ENCODE measurements around the gene PTPRZ1.

The PTPRZ1 gene

DNA sequence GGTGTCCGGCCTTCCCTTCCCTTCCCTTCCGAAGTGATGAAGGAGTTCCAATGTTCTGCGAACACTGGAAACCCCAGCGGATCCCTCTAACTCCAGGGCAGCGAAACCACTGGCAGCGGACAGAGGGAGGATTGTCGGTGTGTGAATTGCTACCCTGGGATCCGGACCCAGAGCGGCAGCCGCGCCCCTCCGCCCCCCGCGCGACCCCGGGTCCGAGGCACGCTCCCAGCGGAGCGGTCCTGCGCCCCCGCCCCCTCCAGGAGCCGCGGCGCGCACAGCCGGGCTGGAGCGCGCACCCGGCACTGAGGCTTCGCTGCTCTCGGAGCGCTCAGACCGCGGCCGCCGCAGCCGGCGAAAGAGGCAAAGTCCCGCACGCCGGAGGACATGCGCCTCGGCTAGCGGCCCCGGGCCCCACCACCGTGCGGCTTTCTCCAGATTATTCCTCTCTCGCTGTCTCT, at the start of gene PTPRZ1:
TSS of gene PTPRZ1 (plus strand) at position 331 of the 458 bp plus-strand sequence. CDS start 339 bp downstream, outside the sequence.
- no peak for DNase-seq

DNA sequence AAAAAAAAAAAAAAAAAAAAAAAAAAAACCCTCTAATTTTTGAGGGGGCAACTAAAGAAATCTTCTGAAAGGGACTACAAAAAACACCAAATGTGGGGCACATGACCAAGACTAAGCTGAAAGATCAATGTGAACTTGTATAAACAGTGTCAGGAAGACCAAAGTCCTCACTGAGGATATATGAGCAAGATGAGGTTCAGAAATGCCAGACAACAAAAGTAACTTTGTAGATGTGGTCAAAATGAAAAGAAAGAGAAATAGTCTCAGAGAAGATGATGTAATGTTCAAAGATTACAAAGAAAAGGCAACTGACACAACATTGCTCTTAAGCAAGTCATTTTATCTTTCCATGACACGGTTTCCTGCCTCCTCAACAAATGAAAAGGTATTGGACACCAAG, 48.7 kb upstream of the PTPRZ1 start:
- DNase-seq: no peak

DNA sequence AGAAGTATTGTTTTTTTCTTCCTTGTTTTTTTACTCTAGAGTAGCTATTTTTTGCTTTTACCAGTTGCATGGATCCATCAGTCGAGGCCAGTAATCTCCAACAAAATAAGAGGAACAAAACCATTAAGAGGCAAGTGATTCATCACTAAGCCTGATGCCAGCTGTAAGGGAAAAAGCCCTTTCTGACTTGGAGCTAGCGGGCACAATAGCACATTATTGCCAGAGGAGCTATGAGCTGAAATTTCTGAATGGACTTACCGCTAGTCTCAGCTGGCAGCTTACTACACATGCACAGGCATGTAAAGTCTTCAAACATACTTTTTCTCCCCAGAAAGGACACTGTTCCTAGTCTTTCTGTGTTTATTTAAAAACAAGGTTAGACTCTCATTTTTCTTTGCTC, 41.6 kb upstream of the PTPRZ1 start:
- DNase-seq: no peak

DNA sequence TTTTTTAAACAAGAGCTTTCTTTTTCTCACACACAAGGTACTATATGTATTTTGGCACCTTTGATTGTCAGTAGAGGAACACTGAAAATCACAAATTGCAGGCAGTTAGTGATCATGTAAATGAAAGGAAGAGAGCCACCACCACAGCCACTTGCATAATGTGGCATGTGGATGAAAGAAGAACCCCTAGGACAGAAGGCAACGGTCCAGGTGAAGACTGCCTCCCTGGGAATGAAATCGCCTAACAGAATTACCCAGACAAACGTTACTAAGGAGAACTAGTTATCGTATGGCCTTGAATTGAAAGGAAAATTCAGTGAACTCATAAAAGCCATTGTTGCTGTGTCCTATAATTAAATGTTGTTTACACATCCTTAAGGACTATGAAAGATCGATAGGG, 41.2 kb upstream of the PTPRZ1 start:
- DNase-seq: no peak

DNA sequence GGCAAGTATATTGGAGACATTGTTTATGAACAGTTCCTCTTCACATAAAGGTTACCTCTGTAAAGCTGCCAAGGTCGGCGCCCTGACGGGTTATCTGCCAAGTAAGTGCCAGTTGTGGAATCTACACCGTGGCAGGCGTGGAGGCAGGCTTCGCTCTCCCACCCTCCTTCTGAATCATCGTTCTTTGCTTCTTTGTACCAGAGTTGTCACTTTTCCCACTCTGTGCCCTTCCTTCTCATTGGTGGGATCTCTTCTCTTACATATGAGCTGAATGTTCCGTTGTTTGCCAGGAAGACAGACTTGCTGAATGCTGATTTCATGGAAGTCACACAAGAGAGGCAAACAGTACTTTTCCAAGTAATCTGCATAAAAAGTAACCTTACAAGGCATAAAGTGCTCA, 40.6 kb upstream of the PTPRZ1 start:
- DNase-seq: no peak

DNA sequence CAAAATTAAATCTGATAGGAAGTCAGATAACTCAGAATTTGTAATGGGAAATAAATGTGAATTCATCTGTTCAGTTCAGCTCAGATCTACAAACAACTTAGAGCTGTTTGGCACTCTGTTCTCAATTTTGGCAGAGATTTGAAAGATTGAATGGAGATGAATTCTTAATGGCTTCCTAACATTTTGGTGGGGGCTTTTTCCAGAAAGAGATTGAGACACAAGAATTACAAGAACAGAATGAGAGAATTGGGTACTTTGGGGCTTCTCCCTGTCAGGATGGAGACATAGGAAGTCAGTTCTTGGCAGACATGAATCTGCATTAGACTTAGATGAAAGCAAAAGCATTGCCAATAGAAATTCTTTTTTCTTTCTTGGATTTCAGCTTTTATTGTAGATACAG, 39.0 kb upstream of the PTPRZ1 start:
- no peak for DNase-seq

DNA sequence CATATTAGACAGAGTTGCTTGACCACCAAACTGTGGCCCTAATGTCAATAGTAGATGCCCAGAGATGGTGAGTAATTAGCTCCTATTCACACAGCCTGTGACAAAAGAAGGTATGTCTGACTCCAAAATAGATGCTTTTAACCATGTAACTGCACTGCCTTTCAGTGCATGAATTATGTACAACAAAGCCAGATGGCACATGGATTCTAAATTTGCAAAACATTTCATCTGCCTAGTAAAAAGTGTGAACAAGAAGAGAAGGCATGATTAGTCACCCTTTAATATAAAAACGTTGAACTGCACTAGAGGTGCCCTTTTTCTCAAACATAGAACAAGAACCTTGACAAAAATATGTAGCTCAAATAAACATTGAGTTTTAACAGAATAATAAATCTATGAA, 35.5 kb upstream of the PTPRZ1 start:
- DNase-seq: no peak

DNA sequence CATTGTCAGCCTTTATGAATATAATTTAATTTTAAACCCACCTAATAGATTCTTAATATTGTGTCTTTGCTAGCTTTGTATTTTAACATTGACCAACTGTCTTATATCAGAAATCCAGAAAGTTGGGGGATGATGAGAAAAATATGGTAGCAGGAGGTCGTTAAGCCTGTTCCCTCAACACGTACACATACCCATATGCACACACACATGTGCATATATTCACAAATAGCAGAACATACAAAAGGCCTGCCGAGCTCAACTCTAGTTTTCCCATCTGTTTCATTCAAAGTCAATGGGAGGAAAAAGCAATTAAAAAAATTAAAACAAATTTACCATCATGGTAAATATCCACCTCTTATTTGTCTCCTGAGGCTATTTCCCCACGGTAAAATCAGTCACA, 25.9 kb upstream of the PTPRZ1 start:
- DNase-seq: no peak

DNA sequence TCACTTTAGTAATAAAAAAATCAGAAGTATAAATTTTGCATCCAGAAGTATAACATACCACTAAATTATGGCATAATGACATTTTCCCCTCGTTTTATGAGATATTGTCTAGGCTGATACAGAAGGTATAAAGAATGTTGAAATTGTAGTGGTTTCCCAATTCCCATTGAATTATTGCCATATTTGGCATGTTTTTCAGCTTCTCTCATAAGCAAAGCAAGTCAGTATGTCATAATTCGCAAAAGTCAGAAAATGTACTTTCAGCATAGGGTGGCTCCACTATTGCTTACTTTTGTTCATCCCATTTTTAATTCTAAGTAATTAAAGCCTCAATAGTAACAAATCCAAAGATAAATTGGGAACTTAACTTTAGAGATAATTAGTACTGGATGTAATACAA, 19.7 kb upstream of the PTPRZ1 start:
- DNase-seq: no peak

DNA sequence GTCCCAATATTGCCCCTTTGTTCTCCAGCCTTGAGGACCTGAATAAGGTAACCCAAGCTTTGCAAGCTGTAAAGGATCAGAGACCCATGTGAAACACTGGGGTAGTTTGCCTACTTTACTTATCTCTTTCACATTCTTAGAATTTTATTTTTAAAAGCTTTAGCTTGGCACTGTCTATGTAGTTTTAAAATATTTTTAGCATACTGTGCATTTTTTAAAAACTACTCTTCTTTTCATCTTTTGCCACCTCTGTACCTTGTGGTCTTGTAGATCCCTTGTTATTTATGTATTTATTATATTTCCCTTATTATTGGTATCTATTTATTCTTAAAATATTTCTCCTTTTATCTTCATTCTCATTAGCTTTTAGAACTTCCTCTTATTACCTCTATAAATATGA, 12.0 kb upstream of the PTPRZ1 start:
- DNase-seq: no peak

DNA sequence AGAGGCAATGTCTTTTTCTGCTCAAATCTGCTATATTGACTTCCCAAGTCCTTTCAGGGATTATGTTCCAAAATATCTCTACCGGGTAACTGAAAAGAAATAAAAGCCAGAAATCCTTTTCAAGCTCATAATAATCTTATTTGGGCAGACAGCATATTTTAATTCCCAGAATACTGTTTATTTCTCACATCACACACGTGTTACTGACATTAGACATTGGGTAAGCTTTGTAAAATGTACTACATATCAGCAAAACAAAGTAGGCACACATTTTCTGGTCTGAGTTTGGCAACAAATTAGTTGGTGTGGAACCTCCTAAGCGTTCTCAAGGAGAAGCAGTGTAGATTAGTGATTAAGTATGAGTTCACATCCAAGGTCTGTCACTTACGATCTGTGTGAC, 10.4 kb upstream of the PTPRZ1 start:
- DNase-seq: no peak

DNA sequence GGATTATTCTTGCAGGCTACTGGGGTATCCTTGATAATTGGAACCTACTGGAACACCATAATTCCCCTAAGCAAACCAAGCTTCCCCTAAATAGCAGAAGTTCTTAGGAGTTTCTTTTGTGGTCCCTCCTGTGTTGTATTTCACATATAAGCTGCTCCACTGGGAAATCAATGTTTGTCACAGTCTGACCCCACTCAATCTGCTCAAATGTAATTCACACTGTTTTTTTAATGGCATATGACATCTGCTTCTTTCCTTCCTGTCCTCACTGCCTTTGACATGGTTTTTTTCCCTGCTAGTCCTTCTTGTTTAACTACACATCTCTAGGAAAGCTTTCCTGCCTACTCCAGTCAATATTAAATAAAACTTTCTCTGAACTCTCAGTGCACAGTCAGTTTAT, 1.8 kb upstream of the PTPRZ1 start:
- no peak for DNase-seq

DNA sequence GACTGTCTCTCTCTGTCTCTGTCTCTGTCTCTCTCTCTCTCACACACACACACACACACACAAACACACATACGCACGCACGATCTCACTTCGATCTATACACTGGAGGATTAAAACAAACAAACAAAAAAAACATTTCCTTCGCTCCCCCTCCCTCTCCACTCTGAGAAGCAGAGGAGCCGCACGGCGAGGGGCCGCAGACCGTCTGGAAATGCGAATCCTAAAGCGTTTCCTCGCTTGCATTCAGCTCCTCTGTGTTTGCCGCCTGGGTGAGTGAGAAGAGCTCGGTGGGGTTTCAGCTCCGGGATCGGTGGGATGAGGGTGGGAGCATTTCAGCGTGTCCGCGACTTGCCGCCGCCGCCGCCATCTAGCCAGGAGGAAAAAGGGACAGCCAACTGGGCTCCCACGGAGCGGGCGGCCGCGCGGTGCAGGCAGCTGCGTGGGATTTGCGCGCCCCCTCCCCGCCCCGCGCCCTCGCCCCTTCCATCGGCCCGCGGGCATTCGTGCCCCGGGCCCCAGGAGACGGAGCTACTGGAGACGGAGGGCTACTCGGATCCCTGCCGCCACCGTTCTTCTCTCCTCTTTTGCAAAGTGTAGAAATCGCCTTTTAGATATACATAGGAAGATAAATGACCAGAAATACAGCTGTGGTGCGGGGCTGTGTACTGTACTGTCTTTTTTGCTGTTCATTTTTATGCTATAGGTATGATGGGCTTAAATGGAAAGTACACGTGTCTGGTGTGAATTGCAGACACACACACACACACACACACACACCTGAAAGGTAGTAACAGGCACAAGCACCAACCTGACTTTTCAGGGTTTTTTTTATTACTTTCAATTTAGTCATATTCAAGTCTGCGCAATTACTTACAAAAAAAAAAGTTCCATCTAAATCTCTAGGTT, 581 bp downstream of the PTPRZ1 start:
- DNase-seq: no peak

DNA sequence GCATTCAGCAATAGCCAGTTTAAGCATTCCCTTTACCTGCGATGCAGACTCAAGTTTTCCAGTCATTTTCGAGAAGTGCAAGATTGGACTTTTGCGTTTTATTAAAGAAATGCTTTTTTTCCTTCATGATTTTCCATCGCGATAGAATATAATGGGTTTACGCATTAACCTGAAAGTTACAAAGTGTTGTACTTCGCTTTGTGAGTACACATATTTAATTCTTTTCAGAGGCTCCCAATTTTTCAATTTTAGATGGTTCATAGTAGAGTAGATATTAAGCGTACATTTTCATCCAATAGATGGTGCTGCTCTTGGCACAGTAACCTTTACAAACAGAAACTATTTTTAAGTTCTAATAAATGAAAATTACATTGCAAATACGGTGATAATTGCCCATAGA, 1.3 kb downstream of the PTPRZ1 start:
- DNase-seq: no peak

DNA sequence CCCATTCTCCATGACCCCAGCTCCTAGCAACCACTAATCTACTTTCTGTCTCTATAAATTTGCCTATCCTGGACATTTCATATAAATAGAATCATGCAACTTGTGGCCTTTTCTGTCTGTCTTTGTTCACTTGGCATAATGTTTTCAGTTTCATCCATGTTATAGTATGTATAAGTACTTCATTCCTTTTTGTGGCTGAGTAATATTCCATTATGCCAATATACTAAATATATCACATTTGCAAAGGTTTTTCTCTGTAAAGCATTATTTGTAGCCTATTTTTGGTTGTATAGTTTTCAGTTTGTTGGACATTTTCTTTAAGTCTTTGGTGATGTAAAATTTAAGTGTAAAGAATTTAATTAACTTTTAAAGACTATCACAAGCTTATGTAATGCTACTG, 2.2 kb downstream of the PTPRZ1 start:
- no peak for DNase-seq

DNA sequence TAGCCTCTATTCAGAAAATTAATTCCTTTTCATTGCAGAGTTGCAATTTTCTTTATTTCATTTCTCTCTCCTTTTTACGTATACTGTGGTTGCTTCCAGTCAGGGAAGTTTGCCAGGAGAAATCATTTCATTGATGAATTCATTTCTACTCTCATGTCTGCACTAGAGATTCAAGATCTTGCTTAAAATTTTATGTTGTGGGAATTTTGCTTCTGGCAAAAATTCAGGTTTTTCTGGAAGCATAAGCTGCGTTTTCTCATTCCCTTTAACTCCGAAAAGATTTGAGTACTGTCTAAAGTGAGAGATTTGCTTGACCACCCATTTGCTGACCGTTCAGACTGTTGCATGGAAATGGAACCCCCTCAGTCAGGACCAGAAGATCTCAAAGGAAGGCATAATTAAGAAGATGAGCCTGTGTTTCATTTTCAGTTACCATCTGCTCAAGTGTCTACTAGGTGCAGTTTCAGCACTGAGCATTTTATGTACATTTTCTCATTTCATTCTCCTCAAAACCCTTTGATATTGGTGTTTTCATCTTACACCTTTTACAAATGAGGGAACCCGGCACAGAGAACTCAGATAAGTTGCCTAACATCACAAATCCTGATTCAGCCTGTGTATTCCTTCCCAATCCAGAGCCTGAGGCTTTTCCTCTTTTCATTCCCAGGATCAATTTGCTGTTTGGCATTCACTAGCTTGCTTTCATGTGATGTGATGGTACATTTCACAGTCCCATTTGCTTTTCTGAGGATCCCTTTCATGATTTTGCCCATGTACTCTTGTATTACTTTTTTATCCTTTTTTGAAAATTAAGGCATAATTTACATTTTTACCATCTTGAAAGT, 3.9 kb downstream of the PTPRZ1 start:
- no peak for DNase-seq

DNA sequence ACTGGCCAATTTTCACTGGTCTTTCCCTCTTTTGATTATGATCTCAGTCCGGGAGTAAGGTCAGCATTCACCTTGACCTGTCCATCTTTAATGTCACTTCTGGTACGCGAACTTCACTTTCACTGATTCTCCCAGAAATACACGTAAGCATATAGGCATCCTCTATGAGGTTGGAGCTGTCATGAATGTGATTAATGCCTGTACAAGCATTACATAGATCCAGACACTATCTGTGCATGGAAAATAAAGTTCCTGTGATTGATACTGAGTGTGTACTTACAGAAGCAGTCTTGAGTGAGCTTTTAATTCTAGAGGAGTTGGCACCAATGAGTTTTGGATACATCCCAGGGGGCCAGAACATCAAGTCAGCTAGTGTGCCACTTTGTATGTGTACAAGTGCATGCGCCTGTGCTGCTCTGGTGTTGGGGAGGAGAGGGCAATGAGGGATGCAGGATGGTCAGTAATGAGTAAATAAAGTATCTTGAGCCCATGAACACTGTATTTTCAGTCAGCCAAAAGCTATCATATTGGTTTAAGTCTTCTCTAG, 6.0 kb downstream of the PTPRZ1 start:
- DNase-seq: no peak

DNA sequence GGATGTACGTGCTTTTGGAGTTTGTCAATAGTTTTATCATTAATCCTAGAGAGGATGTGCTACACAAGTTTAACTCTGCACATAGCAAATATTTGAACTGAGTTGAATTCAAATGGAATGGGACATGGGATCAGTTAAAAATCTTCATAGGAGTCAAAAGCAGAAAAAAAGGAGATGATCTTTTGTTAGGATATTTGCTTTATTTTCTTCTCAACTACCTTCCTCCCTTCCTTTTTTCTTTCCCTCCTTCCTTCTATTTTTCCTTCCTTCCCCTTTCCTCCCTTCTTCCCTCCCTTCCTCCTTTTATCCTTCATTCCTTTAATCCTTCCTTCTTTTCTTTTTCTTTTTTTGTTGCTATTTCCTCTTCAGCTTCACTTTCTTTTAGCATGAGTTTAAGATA, 6.6 kb downstream of the PTPRZ1 start:
- DNase-seq: no peak

DNA sequence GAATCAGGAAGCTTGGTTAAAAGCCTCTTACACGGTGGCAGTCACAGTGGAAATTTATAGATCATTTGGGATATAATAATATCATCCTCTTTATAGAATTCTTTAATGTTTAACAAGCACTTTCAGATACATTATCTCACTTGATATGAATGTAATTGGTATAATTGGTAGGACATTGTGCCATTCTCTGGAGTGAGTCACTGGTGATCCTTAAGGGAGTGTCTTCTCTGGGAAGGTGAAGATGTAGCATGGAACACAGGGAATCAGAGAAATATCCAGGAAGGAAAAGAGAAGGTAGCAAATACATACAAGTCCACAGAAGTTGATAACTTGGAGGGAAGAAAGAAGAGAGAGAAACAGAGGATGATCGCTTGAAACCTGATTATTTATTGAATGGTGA, 9.8 kb downstream of the PTPRZ1 start:
- no peak for DNase-seq

DNA sequence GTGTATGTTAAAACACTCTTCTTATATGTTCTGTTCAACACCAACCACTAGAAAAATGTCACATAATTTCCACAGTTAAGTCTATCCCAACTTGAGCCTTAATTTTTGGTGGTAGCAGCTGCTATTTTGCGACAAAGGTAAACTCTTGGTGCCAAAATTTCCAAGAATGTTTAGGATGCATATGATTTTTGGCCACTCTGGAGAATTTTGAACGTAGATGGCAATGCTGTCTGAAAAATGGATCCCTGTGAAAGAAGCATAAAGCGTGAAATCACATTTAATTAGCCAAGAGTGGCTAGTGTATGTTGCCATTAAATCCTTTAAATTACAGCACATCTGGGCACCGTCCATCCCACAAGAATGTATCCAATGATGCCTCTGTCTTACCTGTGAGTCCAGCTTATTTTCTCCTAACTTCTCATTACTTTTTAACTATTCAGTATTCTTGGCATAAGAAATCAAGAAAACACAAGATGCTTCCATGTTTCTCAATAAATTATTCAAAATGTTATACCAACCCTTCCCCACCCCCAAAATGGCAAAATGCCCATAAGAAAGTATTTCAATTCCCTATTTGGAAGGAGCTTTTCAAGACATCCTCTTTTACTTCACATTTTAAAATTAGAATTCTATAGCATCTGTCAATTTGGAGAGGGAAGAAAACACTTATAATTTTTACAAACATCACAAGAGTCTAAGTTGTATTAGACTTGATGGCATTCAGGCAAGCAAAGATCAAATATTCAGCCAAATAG, 12.4 kb downstream of the PTPRZ1 start:
- DNase-seq: no peak

DNA sequence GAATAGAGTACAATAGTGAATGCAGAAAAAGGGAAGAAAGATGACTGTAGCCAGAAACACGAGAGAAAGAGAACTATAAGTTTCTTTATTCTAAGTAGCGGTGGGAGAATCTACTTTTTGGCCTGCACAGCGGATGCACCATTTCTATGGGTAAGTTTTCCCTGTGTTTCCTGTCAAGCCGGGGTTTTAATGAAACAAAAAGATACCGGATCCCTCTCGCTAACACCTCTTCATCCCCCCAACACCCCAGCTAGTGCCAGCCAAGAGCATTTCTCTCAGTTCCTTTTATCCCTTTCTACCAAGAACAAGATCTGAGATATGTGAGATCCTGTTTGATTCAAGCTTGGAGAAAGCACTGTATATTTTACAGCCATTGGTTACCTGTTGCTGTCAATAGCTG, 14.7 kb downstream of the PTPRZ1 start:
- no peak for DNase-seq

DNA sequence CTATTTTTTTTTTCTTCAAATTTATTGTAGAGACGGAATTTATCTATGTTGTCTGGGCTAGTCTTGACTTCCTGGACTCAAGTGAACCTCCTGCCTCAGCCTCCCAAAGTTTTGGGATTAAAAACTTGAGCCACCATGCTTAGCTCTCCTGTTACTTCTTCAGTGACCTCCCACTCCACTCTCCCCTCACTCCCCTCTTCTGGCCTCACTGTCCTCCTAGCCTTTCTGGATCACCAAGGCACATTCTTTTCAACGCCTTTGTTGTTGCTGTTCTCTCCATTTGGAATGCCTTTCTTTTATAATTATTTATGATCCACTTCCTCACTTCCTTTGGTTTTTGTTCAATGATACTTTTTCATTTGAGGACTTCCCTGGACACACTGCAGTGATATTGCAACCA, 17.9 kb downstream of the PTPRZ1 start:
- no peak for DNase-seq

DNA sequence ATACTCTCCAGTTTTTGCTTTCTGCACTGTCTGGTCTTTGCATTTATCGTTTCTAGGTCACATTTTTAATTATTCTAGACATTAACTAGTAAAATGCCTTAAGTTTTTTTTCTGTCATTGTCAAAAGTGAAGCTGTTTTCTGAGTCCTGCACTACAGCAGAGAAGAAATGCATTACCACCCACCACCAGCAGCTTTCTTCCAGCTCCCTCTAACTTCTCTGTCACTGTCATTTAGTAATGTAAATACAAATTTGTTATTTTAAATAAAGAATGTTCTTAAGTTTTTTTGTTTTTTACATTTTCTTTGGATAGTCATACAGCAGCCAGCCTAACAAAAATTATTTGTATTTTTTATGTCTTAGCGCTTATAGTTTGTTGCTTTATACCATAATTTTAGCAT, 18.8 kb downstream of the PTPRZ1 start:
- no peak for DNase-seq

Data from activated CD4-positive, CD25-positive, alpha-beta regulatory T cell (primary cell).